K562 (cell line): Measurements from ENCODE around the gene TRERF1. TPM values are rescaled to one million over a fixed set of nuclear protein-coding genes. Genes with fewer than 3 reads are reported as not detected.

Source experiments
- ATAC-seq: fragments of 200-7000 bp; cut with Tn5 transposase; 3 replicates; pipeline ENCODE4 v1.9.1; 2020; ENCODE audit warnings: moderate library complexity
- BruUV-seq: library from RNA; stranded (reverse); fragments of 400-500 nt; replicated peaks from 2 replicates; lab custom pipeline; 2021; lab: Mats Ljungman, UMichigan
- CTCF ChIA-PET: fragments of 300-600 bp; formaldehyde crosslinking; extraction: SDS; loops from one replicate; lab custom pipeline; 2021; ENCODE audit warnings: low intra/inter-chr PET ratio; lab: Yijun Ruan, JAX
- POLR2A ChIA-PET: fragments of 300-600, 350-650 bp; sonication (Branson Sonifier 250); formaldehyde crosslinking; extraction: SDS; loops from one replicate; lab custom pipeline; 2021; ENCODE audit warnings: antibody characterized with exemption, inconsistent platforms; lab: Yijun Ruan, JAX
- DNase-seq, 4 experiments: peaks; one replicate each; pipeline versions ENCODE4 v3.0.0 to v3.0.0-alpha.2; 2011 to 2018; ENCODE audit warnings: low spot score in 3 of 4, mixed read lengths in 3 of 4; ENCODE audit errors: extremely low read depth in 1 of 4
- FAIRE-seq: peaks from 2 replicates; lab custom pipeline; 2011; peaks lifted over from hg19 to GRCh38; lab: Jason Lieb, UNC
- H2AFZ ChIP-seq: 2 replicates; pipeline ENCODE4 v1.6.0; 2011; ENCODE audit warnings: low read depth, low read length, control low read depth, inconsistent platforms
- H3K27ac ChIP-seq: fragments of 200-600 bp; 3 replicates; pipeline ENCODE4 v1.8.0; 2011; ENCODE audit warnings: low read depth, mild to moderate bottlenecking, control low read depth, inconsistent platforms, low read length, moderate library complexity, mixed read lengths; ENCODE audit errors: extremely low read depth
- H3K27me3 ChIP-seq, 2 experiments: fragments of 300-600 bp in 1 of 2; 2 replicates in 1 of 2; 3 replicates in 1 of 2; pipeline versions ENCODE4 v1.6.0 to v1.8.0; 2011; ENCODE audit warnings: inconsistent platforms in 2 of 2, low read length in 2 of 2, mild to moderate bottlenecking in 1 of 2, mixed read lengths in 1 of 2, moderate library complexity in 1 of 2; ENCODE audit not compliant: control insufficient read depth in 2 of 2, insufficient read depth in 2 of 2
- H3K36me3 ChIP-seq: fragments of 300-600 bp; 3 replicates; pipeline ENCODE4 v1.8.0; 2011; ENCODE audit warnings: mild to moderate bottlenecking, low read length, inconsistent platforms; ENCODE audit not compliant: control insufficient read depth, insufficient read depth
- H3K4me1 ChIP-seq, 2 experiments: fragments of 200-600 bp in 1 of 2; replicated peaks in 1 of 2; 2 replicates in 1 of 2; 3 replicates in 1 of 2; pipeline versions ENCODE4 v1.5.1 to v1.8.0; 2011; ENCODE audit warnings: inconsistent platforms in 2 of 2, low read length in 2 of 2, mild to moderate bottlenecking in 1 of 2, mixed read lengths in 1 of 2, moderate library complexity in 1 of 2; ENCODE audit not compliant: control insufficient read depth in 2 of 2, insufficient read depth in 2 of 2
- H3K4me2 ChIP-seq: 2 replicates; pipeline ENCODE4 v1.6.1; 2011; ENCODE audit warnings: low read length, control low read depth, inconsistent platforms, mixed read lengths; ENCODE audit not compliant: insufficient read depth
- H3K4me3 ChIP-seq: fragments of 200-600 bp; sonication (generic), shearing (Covaris generic); 2 replicates; pipeline ENCODE4 v1.5.1; 2016; ENCODE audit warnings: control low read depth, inconsistent platforms
- H3K79me2 ChIP-seq: fragments of 200-600 bp; 3 replicates; pipeline ENCODE4 v1.8.0; 2011; ENCODE audit warnings: low read length, inconsistent platforms; ENCODE audit not compliant: control insufficient read depth, insufficient read depth
- H3K9ac ChIP-seq, 2 experiments: 2 replicates each; pipeline versions ENCODE4 v1.6.0 to v1.6.1; 2011; ENCODE audit warnings: low read depth in 2 of 2, low read length in 2 of 2, control low read depth in 1 of 2, inconsistent platforms in 1 of 2, mild to moderate bottlenecking in 1 of 2, mixed read lengths in 1 of 2; ENCODE audit not compliant: insufficient read depth in 1 of 2
- H3K9me1 ChIP-seq: one replicate; pipeline ENCODE4 v1.6.0; 2011; ENCODE audit warnings: inconsistent platforms, mild to moderate bottlenecking, low read length, moderate library complexity; ENCODE audit not compliant: control insufficient read depth, insufficient read depth
- H3K9me3 ChIP-seq: replicated peaks from 2 replicates; pipeline ENCODE4 v1.5.1; 2011; ENCODE audit warnings: low read depth, low read length, inconsistent platforms; ENCODE audit not compliant: control insufficient read depth, insufficient read depth
- H4K20me1 ChIP-seq: replicated peaks from 2 replicates; pipeline ENCODE4 v1.6.1; 2011; ENCODE audit warnings: low read length, inconsistent platforms, mixed read lengths; ENCODE audit not compliant: control insufficient read depth, insufficient read depth
- C11orf30 ChIP-seq: fragments of 450-650 bp; IDR thresholded peaks from 2 replicates; pipeline ENCODE4 v1.6.1; 2016; ENCODE audit warnings: low read depth, mild to moderate bottlenecking
- CEBPG ChIP-seq, 3 experiments: fragments of 200-800 bp in 1 of 3; sonication (Bioruptor generic) in 1 of 3; sonication (generic) in 1 of 3; formaldehyde crosslinking in 1 of 3; IDR thresholded peaks in 2 of 3; conservative IDR thresholded peaks in 1 of 3; 2 replicates each; pipeline versions ENCODE4 v1.6.1 to v1.8.0; 2016 to 2022; ENCODE audit warnings: missing compliant biosample characterization in 2 of 3, missing genetic modification characterization in 2 of 3, mild to moderate bottlenecking in 1 of 3, missing genetic modification reagents in 1 of 3
- EZH2 ChIP-seq: IDR thresholded peaks from 2 replicates; pipeline ENCODE4 v1.6.1; 2012; ENCODE audit warnings: low read depth, mild to moderate bottlenecking, inconsistent platforms, low read length, borderline replicate concordance
- FOXP1 ChIP-seq: sonication (generic); formaldehyde crosslinking; IDR thresholded peaks from 2 replicates; pipeline ENCODE4 v1.8.0; 2022; ENCODE audit warnings: mild to moderate bottlenecking, missing genetic modification reagents
- IFI16 ChIP-seq: fragments of 250-450 bp; sonication (Bioruptor Pico); IDR thresholded peaks from 2 replicates; pipeline ENCODE4 v2.1.2; 2022; ENCODE audit warnings: mild to moderate bottlenecking, inconsistent platforms
- KAT7 ChIP-seq: sonication (generic); formaldehyde crosslinking; IDR thresholded peaks from 2 replicates; pipeline ENCODE4 v1.8.0; 2022; ENCODE audit warnings: missing genetic modification reagents, mild to moderate bottlenecking, borderline replicate concordance
- MAX ChIP-seq: sonication (generic); formaldehyde crosslinking; IDR thresholded peaks from 2 replicates; pipeline ENCODE4 v1.9.0; 2022; ENCODE audit warnings: mild to moderate bottlenecking, missing genetic modification reagents
- SMARCE1 ChIP-seq: fragments of 450-650 bp; IDR thresholded peaks from 2 replicates; pipeline ENCODE4 v1.7.1; 2016; ENCODE audit warnings: mild to moderate bottlenecking
- U2AF1 ChIP-seq: fragments of 200-400 bp; formaldehyde crosslinking; optimal IDR thresholded peaks from 2 replicates; pipeline ENCODE3; 2017; ENCODE audit warnings: mild to moderate bottlenecking, low read depth, low read length, moderate library complexity
- ZNF316 ChIP-seq: fragments of 450-650 bp; IDR thresholded peaks from 2 replicates; pipeline ENCODE4 v1.6.1; 2016
- ZNF699 ChIP-seq: fragments of 250-450 bp; sonication (Bioruptor Pico); IDR thresholded peaks from 2 replicates; pipeline ENCODE4 v1.8.0; 2021; ENCODE audit warnings: mild to moderate bottlenecking, moderate library complexity; ENCODE audit not compliant: insufficient replicate concordance
- ZNF830 ChIP-seq: fragments of 250-450 bp; sonication (Bioruptor Pico); IDR thresholded peaks from 2 replicates; pipeline ENCODE4 v1.5.0; 2021; ENCODE audit warnings: mild to moderate bottlenecking
- WGBS: fragments of 100-300 bp; shearing (Covaris generic); methylation state at CpG from one replicate; pipeline ENCODE4 v1.1.6; 2016; ENCODE audit warnings: low coverage, mixed read lengths; ENCODE audit not compliant: insufficient coverage; ENCODE audit errors: missing lambda C conversion rate; 5-methylcytosine and 5-hydroxymethylcytosine counted together
- in situ Hi-C: fragments of 300-500 bp; cut with MboI; formaldehyde crosslinking; loops from 4 replicates; pipeline ENCODE4 v1.15.0; 2018; ENCODE audit warnings: inconsistent platforms, mixed read lengths
- intact Hi-C: fragments of 100-400 bp; cut with micrococcal nuclease; formaldehyde crosslinking; loops from 2 replicates; pipeline ENCODE4 v1.14.2; 2022
- polyA plus RNA-seq, 8 experiments: library from polyadenylated mRNA; depleted of rRNA in 4 of 8; stranded (reverse) in 5 of 8; unstranded in 3 of 8; fragments of >200 nt; fragmentation: Nextera tagmentation in 2 of 8; fragmentation: Illumina TruSeq in 1 of 8; extraction: Ambion mirVana in 2 of 8; extraction: Trizol in 1 of 8; gene quantifications; 2 replicates each; pipeline versions ENCODE4 v1.2.1 to v1.2.3, GENCODE V29; 2011 to 2014; ENCODE audit warnings: inconsistent platforms in 1 of 8, missing spikeins in 1 of 8
- total RNA-seq, 7 experiments: library from RNA; depleted of rRNA in 6 of 7; stranded (reverse); fragments of >200 nt in 6 of 7; fragmentation: Illumina TruSeq in 2 of 7; extraction: Trizol in 2 of 7; gene quantifications; 2 replicates each; pipeline versions ENCODE4 v1.2.1 to v1.2.3, GENCODE V29; 2011 to 2021; ENCODE audit warnings: low replicate concordance in 1 of 7
- TF ChIP-seq, protein P1 (sequence below): conservative IDR thresholded peaks from 2 replicates; pipeline ENCODE4 v1.6.1; 2011; ENCODE audit warnings: low read depth, mild to moderate bottlenecking, low read length; ENCODE audit not compliant: control insufficient read depth
- TF ChIP-seq, protein P2 (sequence below): sonication (generic); formaldehyde crosslinking; IDR thresholded peaks from 2 replicates; pipeline ENCODE4 v1.8.0; 2022; ENCODE audit warnings: mild to moderate bottlenecking, missing genetic modification reagents

TRERF1 gene
- total and polyA plus RNA-seq, 9 of the 15 experiments (the other 6 are each of a cell fraction or from before 2014, with no cell fraction given): 0.04 to 0.20 (median 0.07) TPM; not detected in 3

DNA sequence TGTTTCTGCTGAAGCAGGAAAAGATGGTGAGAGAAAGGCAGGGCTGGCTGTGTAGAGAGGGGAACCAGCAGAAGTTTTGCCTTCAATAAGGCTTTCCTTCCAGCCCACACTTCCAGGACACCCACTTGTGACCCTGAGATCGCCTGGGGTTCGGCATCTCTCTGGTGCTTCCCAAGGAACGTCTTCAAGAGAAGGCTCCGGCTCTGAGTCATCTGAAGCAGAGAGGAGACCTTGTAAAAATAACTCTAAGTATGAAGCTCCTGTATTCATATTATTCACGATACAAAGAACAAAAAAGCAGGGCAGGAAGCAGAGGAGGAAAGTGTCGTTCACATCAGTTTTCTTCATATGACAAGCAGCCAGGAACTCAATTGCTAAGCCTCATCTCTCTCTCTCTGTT is 138.7 kb downstream of the TRERF1 start:
- Histone ChIP-seq H3K9me1 (no peaks in the 10 kb centered on the region), H3K27me3 (peaks cover 27 to 52% of the 10 kb centered on the region in 2 experiments), H3K9me3 (no peaks in the 10 kb centered on the region), H3K4me1 (peaks cover 0 to 14% of the 10 kb centered on the region in 2 experiments; a peak in 3 of 5 replicates), H3K9ac (no peak overlapping the region), H3K4me2 (no peak overlapping the region)
- in situ Hi-C loops: loop anchor here (25.0 kb wide), 1 partner anchor 224 kb away; no protein-coding TSS in a partner anchor
- no peak for ATAC-seq
- BruUV-seq: no TSS peak
- TF ChIP-seq ZNF830 (CRISPR knock-in tag): 0 out of 2 replicates have a peak, but pooled peaks have one; percentile 15
- no peak for TF ChIP-seq KAT7 (CRISPR knock-in tag)
- no peak for TF ChIP-seq IFI16 (CRISPR knock-in tag)
- TF ChIP-seq U2AF1: no peak
- TF ChIP-seq, all 486 proteins: peak for 1
- Histone ChIP-seq H3K36me3 (no peaks in the 10 kb centered on the region), H3K27ac (no peak overlapping the region), H2AFZ (no peak overlapping the region), H3K79me2 (no peaks in the 10 kb centered on the region), H3K4me3 (no peak overlapping the region), H4K20me1 (no peaks in the 10 kb centered on the region; the same call in 1 of the 2 replicates)
- DNase-seq (no peak), FAIRE-seq (no peak)
- under 1% methylated on average over 6 of the region's 6 CpGs for WGBS
- ChIA-PET POLR2A (no interaction called here), CTCF (no interaction called here)
- intact Hi-C loops: no loop called here

DNA sequence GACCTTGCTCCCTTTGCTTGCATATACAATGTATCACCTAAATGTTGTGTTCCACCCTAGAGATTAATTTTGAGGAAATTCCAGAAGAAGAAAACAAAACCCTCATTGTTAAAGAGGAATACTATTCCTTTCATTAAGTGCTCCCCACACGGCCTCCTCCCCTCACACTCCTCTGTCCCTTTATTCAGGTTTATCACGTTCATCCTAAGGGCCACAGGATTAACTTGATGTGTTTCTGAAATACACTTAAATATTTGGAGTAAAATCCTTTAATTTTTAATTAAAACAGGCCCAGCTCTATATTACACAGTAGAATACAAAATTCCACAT is 144.6 kb downstream of the TRERF1 start:
- ChIA-PET POLR2A (interaction anchor here (1.4 kb wide), 1 partner anchor 9 kb away, joined by 7 read pairs; no protein-coding TSS in a partner anchor), CTCF (interaction anchor here (0.5 kb wide), 1 partner anchor 223 kb away, joined by 3 read pairs; no protein-coding TSS in a partner anchor)
- TF ChIP-seq ZNF316 (no peak), C11orf30 (no peak), SMARCE1 (no peak), FOXP1 (no peak), CEBPG (CRISPR knock-in tag; IDR thresholded peaks at IDR 0.05) (no peak), CEBPG (tag; conservative IDR thresholded peaks at IDR 0.05 in 1 of 2, IDR thresholded peaks at IDR 0.05 in 1 of 2) (no peak), EZH2 (no peak), ZNF699 (CRISPR knock-in tag) (no peak), MAX (CRISPR knock-in tag) (no peak)
- TF ChIP-seq, protein P1, sequence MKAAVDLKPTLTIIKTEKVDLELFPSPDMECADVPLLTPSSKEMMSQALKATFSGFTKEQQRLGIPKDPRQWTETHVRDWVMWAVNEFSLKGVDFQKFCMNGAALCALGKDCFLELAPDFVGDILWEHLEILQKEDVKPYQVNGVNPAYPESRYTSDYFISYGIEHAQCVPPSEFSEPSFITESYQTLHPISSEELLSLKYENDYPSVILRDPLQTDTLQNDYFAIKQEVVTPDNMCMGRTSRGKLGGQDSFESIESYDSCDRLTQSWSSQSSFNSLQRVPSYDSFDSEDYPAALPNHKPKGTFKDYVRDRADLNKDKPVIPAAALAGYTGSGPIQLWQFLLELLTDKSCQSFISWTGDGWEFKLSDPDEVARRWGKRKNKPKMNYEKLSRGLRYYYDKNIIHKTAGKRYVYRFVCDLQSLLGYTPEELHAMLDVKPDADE: no peak
- TF ChIP-seq, protein P2, sequence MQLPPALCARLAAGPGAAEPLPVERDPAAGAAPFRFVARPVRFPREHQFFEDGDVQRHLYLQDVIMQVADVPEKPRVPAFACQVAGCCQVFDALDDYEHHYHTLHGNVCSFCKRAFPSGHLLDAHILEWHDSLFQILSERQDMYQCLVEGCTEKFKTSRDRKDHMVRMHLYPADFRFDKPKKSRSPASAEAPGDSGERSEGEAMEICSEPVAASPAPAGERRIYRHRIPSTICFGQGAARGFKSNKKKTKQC (CRISPR knock-in tag): no peak
- in situ Hi-C loops: loop anchor here (25.0 kb wide), 1 partner anchor 230 kb away; no protein-coding TSS in a partner anchor
- no peaks in the 10 kb centered on the region for H3K4me1 ChIP-seq
- BruUV-seq: no TSS peak
- DNase-seq (no peak), ATAC-seq (no peak), FAIRE-seq (no peak)
- intact Hi-C loops: no loop called here
- no peaks in the 10 kb centered on the region; the same call in 1 of the 2 replicates for H4K20me1 ChIP-seq
- no peak overlapping the region for H3K4me2 ChIP-seq
- H3K27me3 ChIP-seq: peaks cover 35 to 53% of the 10 kb centered on the region in 2 experiments
- H2AFZ ChIP-seq: no peak overlapping the region
- H3K36me3 ChIP-seq: no peaks in the 10 kb centered on the region
- H3K9me3 ChIP-seq: no peaks in the 10 kb centered on the region
- no peaks in the 10 kb centered on the region for H3K79me2 ChIP-seq
- H3K27ac ChIP-seq: no peak overlapping the region
- no peak overlapping the region for H3K9ac ChIP-seq
- no peak overlapping the region for H3K4me3 ChIP-seq
- no peaks in the 10 kb centered on the region for H3K9me1 ChIP-seq
- 3% methylated on average over 2 of the region's 2 CpGs for WGBS
